Testis (tissue), 2 donors: ENCODE data around the gene FAM72A.
"Not testable (repeated sequence)": the region's sequence is repeated elsewhere in the genome, so short reads cannot be mapped to it uniquely, and the experiment has no call there.

Source experiments
- CTCF ChIP-seq, 3 experiments: fragments of 450-650 bp in 2 of 3; fragments of 200-600 bp in 1 of 3; sonication (generic) in 1 of 3; IDR thresholded peaks; one replicate each; pipeline ENCODE4 v1.5.1; 2016 to 2019; ENCODE audit warnings: antibody characterized with exemption in 3 of 3, mild to moderate bottlenecking in 2 of 3, moderate library complexity in 1 of 3
- POLR2A ChIP-seq: fragments of 450-650 bp; IDR thresholded peaks from one replicate; pipeline ENCODE4 v1.6.1; 2017; ENCODE audit warnings: antibody characterized with exemption, mild to moderate bottlenecking, moderate library complexity

- not testable (repeated sequence) for TF ChIP-seq CTCF (IDR thresholded peaks at IDR 0.05); POLR2A
Measured at GRCh38 chr1:206195182-206195581, 7.5 kb downstream of the FAM72A start.
